ENCODE measurements around the gene MESD.

DNA sequence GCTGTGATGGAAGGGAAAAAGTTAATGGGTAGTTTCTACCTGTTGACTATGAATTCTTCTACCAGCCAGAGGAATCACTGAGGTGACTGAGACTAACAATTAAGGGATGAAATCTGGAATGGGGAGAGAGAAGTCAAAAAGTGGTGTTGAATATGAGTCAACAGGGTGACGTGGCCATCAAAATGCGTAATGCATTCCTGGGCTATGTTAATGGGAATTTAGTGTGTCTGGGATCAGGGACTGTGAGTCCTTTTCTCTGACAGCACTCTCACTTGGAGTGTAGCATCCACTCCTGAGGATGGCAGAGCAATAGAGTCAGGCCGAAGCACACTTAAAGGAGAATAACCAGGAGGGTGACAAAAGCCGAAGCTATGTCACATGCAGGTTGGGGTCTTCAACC is 60.4 kb downstream of the MESD start:
- TF ChIP-seq, protein P1, sequence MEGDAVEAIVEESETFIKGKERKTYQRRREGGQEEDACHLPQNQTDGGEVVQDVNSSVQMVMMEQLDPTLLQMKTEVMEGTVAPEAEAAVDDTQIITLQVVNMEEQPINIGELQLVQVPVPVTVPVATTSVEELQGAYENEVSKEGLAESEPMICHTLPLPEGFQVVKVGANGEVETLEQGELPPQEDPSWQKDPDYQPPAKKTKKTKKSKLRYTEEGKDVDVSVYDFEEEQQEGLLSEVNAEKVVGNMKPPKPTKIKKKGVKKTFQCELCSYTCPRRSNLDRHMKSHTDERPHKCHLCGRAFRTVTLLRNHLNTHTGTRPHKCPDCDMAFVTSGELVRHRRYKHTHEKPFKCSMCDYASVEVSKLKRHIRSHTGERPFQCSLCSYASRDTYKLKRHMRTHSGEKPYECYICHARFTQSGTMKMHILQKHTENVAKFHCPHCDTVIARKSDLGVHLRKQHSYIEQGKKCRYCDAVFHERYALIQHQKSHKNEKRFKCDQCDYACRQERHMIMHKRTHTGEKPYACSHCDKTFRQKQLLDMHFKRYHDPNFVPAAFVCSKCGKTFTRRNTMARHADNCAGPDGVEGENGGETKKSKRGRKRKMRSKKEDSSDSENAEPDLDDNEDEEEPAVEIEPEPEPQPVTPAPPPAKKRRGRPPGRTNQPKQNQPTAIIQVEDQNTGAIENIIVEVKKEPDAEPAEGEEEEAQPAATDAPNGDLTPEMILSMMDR (IDR thresholded peaks at IDR 0.05), result no peak
- no peak for TF ChIP-seq POLR2A (IDR thresholded peaks at IDR 0.05)
